ENCODE results near the gene CD300LD. TPM values are rescaled to one million over a fixed set of nuclear protein-coding genes. Genes with fewer than 3 reads are reported as not detected.

CD300LD gene
- total RNA-seq, 2 donors from 2014 or later = not detected

DNA sequence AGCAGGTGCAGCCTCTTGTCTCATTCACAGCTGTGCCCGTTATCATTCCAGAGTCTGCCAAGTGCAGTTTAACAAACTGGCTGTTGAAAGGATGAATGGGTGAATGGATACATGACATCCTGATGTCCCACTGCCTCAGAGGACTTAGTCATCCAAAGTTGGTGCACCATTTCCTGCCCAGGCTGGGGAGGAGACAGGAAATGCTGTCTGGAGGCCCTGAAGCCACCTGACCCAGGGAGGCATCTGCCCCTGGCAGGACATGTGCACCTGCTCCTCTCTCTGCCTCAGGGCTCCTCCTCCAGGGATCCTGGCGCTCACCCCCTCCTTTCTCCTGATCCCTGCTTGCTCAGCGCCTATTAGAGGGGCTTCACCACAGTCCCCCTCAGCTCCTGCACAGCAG is 44.3 kb downstream of the CD300LD start:
- no peak overlapping the region for H3K4me3 ChIP-seq
- intact Hi-C loops (cut with DNase I) = no loop called here
- no peaks in the 10 kb centered on the region for H3K9me3 ChIP-seq
- H3K4me1 ChIP-seq (replicated peaks) = no peaks in the 10 kb centered on the region
- no peaks in the 10 kb centered on the region for H3K27me3 ChIP-seq (replicated peaks; ENCODE audit: insufficient read depth)
- no peaks in the 10 kb centered on the region for H3K36me3 ChIP-seq
- WGBS = 60% methylated on average over 3 of the region's 3 CpGs
- no peak overlapping the region for H3K27ac ChIP-seq
- TF ChIP-seq POLR2A (IDR thresholded peaks at IDR 0.05) = no peak
- TF ChIP-seq, protein P1, sequence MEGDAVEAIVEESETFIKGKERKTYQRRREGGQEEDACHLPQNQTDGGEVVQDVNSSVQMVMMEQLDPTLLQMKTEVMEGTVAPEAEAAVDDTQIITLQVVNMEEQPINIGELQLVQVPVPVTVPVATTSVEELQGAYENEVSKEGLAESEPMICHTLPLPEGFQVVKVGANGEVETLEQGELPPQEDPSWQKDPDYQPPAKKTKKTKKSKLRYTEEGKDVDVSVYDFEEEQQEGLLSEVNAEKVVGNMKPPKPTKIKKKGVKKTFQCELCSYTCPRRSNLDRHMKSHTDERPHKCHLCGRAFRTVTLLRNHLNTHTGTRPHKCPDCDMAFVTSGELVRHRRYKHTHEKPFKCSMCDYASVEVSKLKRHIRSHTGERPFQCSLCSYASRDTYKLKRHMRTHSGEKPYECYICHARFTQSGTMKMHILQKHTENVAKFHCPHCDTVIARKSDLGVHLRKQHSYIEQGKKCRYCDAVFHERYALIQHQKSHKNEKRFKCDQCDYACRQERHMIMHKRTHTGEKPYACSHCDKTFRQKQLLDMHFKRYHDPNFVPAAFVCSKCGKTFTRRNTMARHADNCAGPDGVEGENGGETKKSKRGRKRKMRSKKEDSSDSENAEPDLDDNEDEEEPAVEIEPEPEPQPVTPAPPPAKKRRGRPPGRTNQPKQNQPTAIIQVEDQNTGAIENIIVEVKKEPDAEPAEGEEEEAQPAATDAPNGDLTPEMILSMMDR (IDR thresholded peaks at IDR 0.05) = no peak
- TF ChIP-seq POLR2AphosphoS5 (IDR thresholded peaks at IDR 0.05) = no peak
- DNase-seq (ENCODE audit: low spot score) = no peak

DNA sequence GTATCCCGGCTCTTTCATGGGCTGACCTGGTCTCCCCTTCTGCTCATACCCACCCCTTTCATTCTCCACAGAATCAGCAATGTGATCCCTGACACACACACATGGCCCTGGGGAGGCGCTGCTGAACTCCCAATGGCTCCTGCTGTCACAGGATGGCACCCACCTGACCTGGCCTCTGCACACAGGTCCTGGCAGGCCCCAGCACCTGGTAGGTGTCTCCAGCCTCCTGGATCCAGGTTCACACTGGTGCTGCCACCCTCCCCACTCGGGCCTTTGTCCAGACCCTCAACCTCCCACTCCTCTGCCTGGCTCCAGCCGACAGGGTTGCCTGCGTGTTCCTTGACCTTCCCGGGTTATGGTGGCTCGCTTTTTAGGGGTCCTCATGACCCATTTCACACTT is 44.8 kb downstream of the CD300LD start:
- no peaks in the 10 kb centered on the region for H3K27me3 ChIP-seq (replicated peaks; ENCODE audit: insufficient read depth)
- no peaks in the 10 kb centered on the region for H3K9me3 ChIP-seq
- H3K27ac ChIP-seq = no peak overlapping the region
- 88% methylated on average over 7 of the region's 7 CpGs for WGBS
- no peaks in the 10 kb centered on the region for H3K4me1 ChIP-seq (replicated peaks)
- intact Hi-C loops (cut with DNase I) = no loop called here
- no peak overlapping the region for H3K4me3 ChIP-seq
- TF ChIP-seq, protein P1 (IDR thresholded peaks at IDR 0.05) = no peak
- TF ChIP-seq POLR2A (IDR thresholded peaks at IDR 0.05) (no peak), POLR2AphosphoS5 (IDR thresholded peaks at IDR 0.05) (no peak)
- H3K36me3 ChIP-seq = no peaks in the 10 kb centered on the region
- DNase-seq (ENCODE audit: low spot score) = no peak

DNA sequence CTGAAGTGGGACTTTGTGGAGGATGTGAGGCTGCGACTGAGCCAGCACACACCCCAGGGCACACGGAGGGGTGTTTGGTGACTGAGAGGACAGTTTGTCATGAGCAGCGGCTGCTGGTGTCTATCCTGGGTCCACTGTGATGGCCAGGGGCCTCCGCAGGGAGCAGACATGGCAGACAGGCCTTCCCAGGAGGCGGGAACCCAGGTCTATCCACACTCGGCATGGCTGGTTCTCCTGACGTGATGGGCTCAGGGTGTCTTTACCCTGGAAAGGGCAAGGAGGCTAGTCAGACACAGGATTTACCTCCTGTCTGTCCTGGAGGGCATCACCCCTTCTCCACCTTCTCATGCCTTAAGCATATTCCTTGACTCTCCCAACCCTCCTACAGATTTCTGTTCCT is 45.5 kb downstream of the CD300LD start:
- TF ChIP-seq, protein P1 (IDR thresholded peaks at IDR 0.05) = no peak
- TF ChIP-seq POLR2AphosphoS5 (IDR thresholded peaks at IDR 0.05) (no peak), POLR2A (IDR thresholded peaks at IDR 0.05) (no peak)
- H3K4me1 ChIP-seq (replicated peaks) = no peaks in the 10 kb centered on the region
- H3K9me3 ChIP-seq = no peaks in the 10 kb centered on the region
- no peak overlapping the region for H3K27ac ChIP-seq
- H3K4me3 ChIP-seq = no peak overlapping the region
- intact Hi-C loops (cut with DNase I) = no loop called here
- no peaks in the 10 kb centered on the region for H3K36me3 ChIP-seq
- no peak for DNase-seq (ENCODE audit: low spot score)
- 84% methylated on average over 7 of the region's 7 CpGs for WGBS
- H3K27me3 ChIP-seq (replicated peaks; ENCODE audit: insufficient read depth) = no peaks in the 10 kb centered on the region

DNA sequence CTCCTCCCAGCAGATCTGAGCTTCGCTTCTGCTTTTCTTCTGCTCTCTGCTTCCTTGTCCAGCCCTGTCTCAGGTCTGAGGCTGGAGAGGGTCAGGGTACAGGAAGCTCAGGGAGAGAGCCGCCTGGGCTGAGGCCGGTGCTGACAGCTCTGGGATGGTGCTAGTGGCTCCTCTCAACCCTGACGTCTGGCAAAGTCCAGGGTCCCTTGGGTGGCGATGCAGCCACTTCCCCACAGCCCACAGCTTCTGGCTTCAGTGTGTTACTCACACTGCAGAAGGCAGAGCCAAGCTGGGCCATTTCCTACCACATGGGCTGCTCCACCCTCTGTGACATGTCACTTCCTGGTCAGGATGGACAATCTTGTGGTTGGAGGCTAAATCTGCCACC is 46.2 kb downstream of the CD300LD start, which contains the start of gene CD300C:
Gene CD300C (minus strand): TSS at position 273 of the 388 bp plus-strand sequence. CDS start 333 bp downstream, outside the sequence.
- H3K4me1 ChIP-seq (replicated peaks) = no peaks in the 10 kb centered on the region
- H3K9me3 ChIP-seq = no peaks in the 10 kb centered on the region
- 89% methylated on average over 5 of the region's 5 CpGs for WGBS
- H3K27ac ChIP-seq = no peak within 1 kb of the TSS
- TF ChIP-seq, protein P1 (IDR thresholded peaks at IDR 0.05) = no peak
- TF ChIP-seq POLR2A (IDR thresholded peaks at IDR 0.05) = no peak
- TF ChIP-seq POLR2AphosphoS5 (IDR thresholded peaks at IDR 0.05) = no peak
- H3K27me3 ChIP-seq (replicated peaks; ENCODE audit: insufficient read depth) = no peaks in the 10 kb centered on the region
- no peak within 1 kb of the TSS for H3K4me3 ChIP-seq
- intact Hi-C loops (cut with DNase I) = no loop called here
- DNase-seq (ENCODE audit: low spot score) = no peak
- no peaks in the 10 kb centered on the region for H3K36me3 ChIP-seq

DNA sequence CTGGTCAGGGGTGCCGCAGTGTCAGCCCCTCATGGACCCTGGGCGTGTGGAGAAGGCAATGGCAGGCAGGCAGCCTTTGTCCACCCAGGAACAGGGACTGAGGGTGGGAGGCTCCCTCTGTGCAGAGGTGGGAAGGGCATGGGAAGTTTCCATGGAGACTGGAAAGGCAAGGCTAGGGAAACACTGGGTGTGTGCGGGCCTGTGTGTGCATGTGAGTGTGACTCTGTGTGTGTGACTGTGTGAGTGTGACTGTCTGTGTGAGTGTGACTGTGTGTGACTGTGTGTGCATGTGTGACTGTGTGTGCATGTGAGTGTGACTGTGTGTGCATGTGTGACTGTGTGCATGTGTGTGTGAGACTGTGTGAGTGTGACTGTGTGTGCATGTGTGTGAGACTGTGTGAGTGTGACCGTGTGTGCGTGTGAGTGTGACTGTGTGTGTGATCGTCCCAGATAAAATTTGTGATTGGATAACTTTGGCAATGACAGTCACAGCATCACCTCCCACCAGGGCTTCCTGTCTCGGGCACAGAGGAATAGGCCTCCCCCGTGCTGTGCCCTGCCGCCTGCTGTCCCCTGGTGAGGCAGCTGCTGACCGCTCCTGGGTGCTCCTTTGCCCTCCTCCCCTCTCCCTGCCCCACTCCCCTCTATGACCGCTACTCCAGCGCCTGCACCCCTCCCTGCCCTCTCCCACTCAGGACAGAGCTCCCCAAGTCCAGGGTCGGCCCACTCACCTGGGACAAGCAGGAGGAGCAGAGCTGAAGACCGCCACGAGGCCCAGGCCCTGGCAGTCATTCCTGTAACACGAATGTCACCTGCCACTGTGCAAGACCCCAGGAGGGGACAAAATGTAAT is 46.9 kb downstream of the CD300LD start:
- H3K4me1 ChIP-seq (replicated peaks) = no peaks in the 10 kb centered on the region
- intact Hi-C loops (cut with DNase I) = no loop called here
- no peaks in the 10 kb centered on the region for H3K9me3 ChIP-seq
- H3K36me3 ChIP-seq = no peaks in the 10 kb centered on the region
- H3K27me3 ChIP-seq (replicated peaks; ENCODE audit: insufficient read depth) = no peaks in the 10 kb centered on the region
- DNase-seq (ENCODE audit: low spot score) = no peak
- no peak overlapping the region for H3K4me3 ChIP-seq
- TF ChIP-seq POLR2AphosphoS5 (IDR thresholded peaks at IDR 0.05) = no peak
- no peak for TF ChIP-seq POLR2A (IDR thresholded peaks at IDR 0.05)
- TF ChIP-seq, protein P1 (IDR thresholded peaks at IDR 0.05) = no peak
- WGBS = 71% methylated on average over 16 of the region's 16 CpGs
- no peak overlapping the region for H3K27ac ChIP-seq

Measured in prostate gland (tissue), 2 donors.